Transverse colon (tissue), 4 donors: ENCODE results near the gene FBXO21. TPM values are rescaled to one million over a fixed set of nuclear protein-coding genes. Genes with fewer than 3 reads are reported as not detected.

Source experiments
- DNase-seq: peaks from one replicate; pipeline ENCODE4 v3.0.0-alpha.2; 2019
- H3K27ac ChIP-seq, 4 donors: fragments of 200-600 bp; sonication (generic); 2 replicates each; pipeline ENCODE4 v1.5.1; 2016 to 2018; ENCODE audit warnings: inconsistent platforms in 4 of 4
- H3K27me3 ChIP-seq: fragments of 200-600 bp; sonication (generic); 2 replicates; pipeline ENCODE4 v1.5.1; 2017; ENCODE audit warnings: inconsistent platforms
- H3K36me3 ChIP-seq, 4 donors: fragments of 200-600 bp; sonication (generic); 2 replicates each; pipeline ENCODE4 v1.5.1; 2017 to 2019; ENCODE audit warnings: inconsistent platforms in 4 of 4
- H3K4me1 ChIP-seq, 4 donors: fragments of 200-600 bp; sonication (generic); 2 replicates each; pipeline ENCODE4 v1.5.1; 2017 to 2020; ENCODE audit warnings: inconsistent platforms in 4 of 4
- H3K4me3 ChIP-seq, 4 donors: fragments of 200-600 bp; sonication (generic); 1 replicate in 1 of 4; 2 replicates in 3 of 4; pipeline versions ENCODE4 v1.5.1 to v1.6.1; 2017 to 2019; ENCODE audit warnings: inconsistent platforms in 4 of 4
- H3K9me3 ChIP-seq, 2 donors: fragments of 200-600 bp; sonication (generic); 2 replicates each; pipeline ENCODE4 v1.5.1; 2017 to 2019; ENCODE audit warnings: inconsistent platforms in 2 of 2
- CTCF ChIP-seq, 5 experiments: fragments of 200-600 bp in 3 of 5; fragments of 450-650 bp in 2 of 5; sonication (generic) in 3 of 5; IDR thresholded peaks; 1 replicate in 2 of 5; 2 replicates in 3 of 5; pipeline ENCODE4 v1.5.1; 2016 to 2017; ENCODE audit warnings: antibody characterized with exemption in 5 of 5, inconsistent platforms in 3 of 5, mild to moderate bottlenecking in 2 of 5, moderate library complexity in 1 of 5
- EP300 ChIP-seq: sonication (generic); formaldehyde crosslinking; IDR thresholded peaks from one replicate; pipeline ENCODE4 v1.6.1; 2017; ENCODE audit warnings: antibody characterized with exemption, low read depth
- POLR2A ChIP-seq: fragments of 450-650 bp; IDR thresholded peaks from one replicate; pipeline ENCODE4 v1.6.1; 2016; ENCODE audit warnings: antibody characterized with exemption, mild to moderate bottlenecking, moderate library complexity
- POLR2AphosphoS5 ChIP-seq, 3 donors: sonication (generic); formaldehyde crosslinking; IDR thresholded peaks; one replicate each; pipeline ENCODE4 v1.6.1; 2016; ENCODE audit warnings: antibody characterized with exemption in 3 of 3
- WGBS, 2 donors: methylation state at CpG; one replicate each; pipeline ENCODE4 v1.1.5; 2018; ENCODE audit warnings: low coverage in 1 of 2; 5-methylcytosine and 5-hydroxymethylcytosine counted together
- in situ Hi-C, 4 donors: fragments of 200-750 bp; cut with MboI; loops; one replicate each; pipeline versions ENCODE4 v1.15.0 to v1.15.1; 2017; ENCODE audit warnings: low sequenced_read_pairs in 3 of 4, low pct_ligation_motif_present in 1 of 4, low pct_unique_long_range_greater_than_20kb in 1 of 4
- intact Hi-C: fragments of 100-400 bp; cut with DNase I; formaldehyde crosslinking; loops from one replicate; pipeline ENCODE4 v1.15.1; 2023; ENCODE audit warnings: low total_unique reads
- total RNA-seq, 4 donors: library from RNA; depleted of rRNA; stranded (reverse); fragments of >200 nt; gene quantifications; one replicate each; pipeline ENCODE4 v1.1.0, GENCODE V29; 2016

The FBXO21 gene
- total RNA-seq, 4 donors from 2014 or later = 31.6 to 56.9 (median 36.8) TPM

GRCh38 chr12:117141097-117141898, 49.0 kb downstream of the FBXO21 start:
- Histone ChIP-seq H3K36me3 (peaks cover 0 to 13% (median 2%) of the 10 kb centered on the region in 4 donors), H3K27me3 (no peaks in the 10 kb centered on the region), H3K9me3 (no peaks in the 10 kb centered on the region), H3K4me3 (no peak overlapping the region), H3K4me1 (peaks cover 3 to 11% (median 6%) of the 10 kb centered on the region in 4 donors), H3K27ac (no peak overlapping the region)
- in situ Hi-C loops (no loop called here), intact Hi-C loops (no loop called here)
- TF ChIP-seq CTCF (IDR thresholded peaks at IDR 0.05) (no peak), POLR2A (no peak), EP300 (no peak), POLR2AphosphoS5 (IDR thresholded peaks at IDR 0.05) (no peak)
- DNase-seq = no peak
- 75 to 81% methylated on average over 7 to 29 of the region's 29 CpGs for WGBS, 2 donors

GRCh38 chr12:117140397-117141096, 49.7 kb downstream of the FBXO21 start:
- TF ChIP-seq CTCF (IDR thresholded peaks at IDR 0.05) = no peak
- TF ChIP-seq POLR2A = no peak
- TF ChIP-seq POLR2AphosphoS5 (IDR thresholded peaks at IDR 0.05) = no peak
- TF ChIP-seq EP300 = no peak
- in situ Hi-C loops = no loop called here
- H3K36me3 ChIP-seq = peaks cover 0 to 7% (median 0%) of the 10 kb centered on the region in 4 donors
- no peak overlapping the region for H3K4me3 ChIP-seq
- no peaks in the 10 kb centered on the region for H3K27me3 ChIP-seq
- 37% methylated on average over 8 to 12 of the region's 12 CpGs for WGBS, 2 donors
- peak; percentile 26 for DNase-seq
- H3K27ac ChIP-seq = no peak overlapping the region
- no peaks in the 10 kb centered on the region for H3K9me3 ChIP-seq
- intact Hi-C loops = no loop called here
- peaks cover 3 to 11% (median 6%) of the 10 kb centered on the region in 4 donors for H3K4me1 ChIP-seq

DNA sequence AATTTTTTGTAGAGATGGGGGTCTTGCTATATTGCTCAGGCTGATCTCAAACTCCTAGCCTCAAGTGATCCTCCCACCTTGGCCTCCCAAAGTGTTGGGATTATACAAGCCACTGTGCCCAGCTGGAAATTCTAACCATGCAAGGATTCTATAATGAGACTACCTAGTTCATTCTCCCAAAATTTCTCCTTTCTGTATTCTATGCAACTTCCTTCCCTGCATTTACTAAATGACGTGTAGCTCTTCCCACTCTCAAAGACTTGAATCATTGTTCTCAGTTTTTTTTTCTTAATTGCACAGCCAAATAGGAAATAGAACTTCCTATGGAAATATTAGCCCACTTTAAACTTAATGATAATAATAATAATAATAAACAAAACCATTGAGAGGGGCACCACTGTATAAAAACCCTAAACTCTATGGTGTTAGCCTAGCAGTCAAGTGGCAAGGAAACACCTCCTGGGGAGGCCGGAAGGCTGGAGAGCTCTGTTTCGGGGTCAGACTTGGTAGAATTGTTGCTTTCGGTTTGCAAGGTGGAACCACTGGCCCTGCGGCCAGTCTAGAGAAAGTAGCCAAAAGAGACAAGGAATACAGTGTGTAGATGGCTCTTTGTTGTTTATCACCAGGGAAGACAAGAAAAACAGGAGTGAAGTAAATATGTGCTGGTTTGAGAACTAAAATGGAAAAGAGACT, 51.1 kb downstream of the FBXO21 start:
- in situ Hi-C loops = no loop called here
- no peak for DNase-seq
- Histone ChIP-seq H3K9me3 (no peaks in the 10 kb centered on the region), H3K4me3 (no peak overlapping the region), H3K27ac (no peak overlapping the region), H3K27me3 (no peaks in the 10 kb centered on the region), H3K36me3 (no peaks in the 10 kb centered on the region), H3K4me1 (peaks cover 3 to 11% (median 6%) of the 10 kb centered on the region in 4 donors)
- 80 to 87% methylated on average over 3 to 5 of the region's 5 CpGs for WGBS, 2 donors
- TF ChIP-seq EP300 (no peak), POLR2AphosphoS5 (IDR thresholded peaks at IDR 0.05) (no peak), CTCF (IDR thresholded peaks at IDR 0.05) (no peak), POLR2A (no peak)
- intact Hi-C loops = no loop called here

DNA sequence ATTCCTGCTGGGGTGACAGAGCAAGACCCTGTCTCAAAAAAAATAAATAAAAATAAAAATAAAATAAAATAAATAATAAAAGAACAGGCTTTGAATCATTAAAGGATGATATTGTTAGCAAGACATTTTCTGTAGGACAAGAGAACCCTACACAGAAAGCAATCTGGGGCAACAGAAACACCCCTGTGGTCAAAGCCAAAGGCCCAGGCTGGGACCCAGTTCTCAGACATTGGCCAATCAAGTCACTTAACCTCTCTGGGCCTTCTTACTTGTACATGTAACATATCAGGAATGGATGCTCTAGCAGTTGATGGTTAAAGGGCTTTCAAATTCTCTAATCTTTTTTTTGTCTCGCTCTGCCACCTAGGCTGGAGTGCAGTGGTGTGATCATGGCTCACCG, 55.5 kb downstream of the FBXO21 start:
- Histone ChIP-seq H3K27ac (no peak overlapping the region), H3K27me3 (no peaks in the 10 kb centered on the region), H3K4me3 (no peak overlapping the region), H3K9me3 (no peaks in the 10 kb centered on the region), H3K4me1 (no peaks in the 10 kb centered on the region), H3K36me3 (no peaks in the 10 kb centered on the region)
- TF ChIP-seq POLR2AphosphoS5 (IDR thresholded peaks at IDR 0.05) (no peak), POLR2A (no peak), EP300 (no peak), CTCF (IDR thresholded peaks at IDR 0.05) (no peak)
- intact Hi-C loops (no loop called here), in situ Hi-C loops (no loop called here)
- no peak for DNase-seq
- WGBS, 2 donors = 95 to 100% methylated on average over 2 of the region's 2 CpGs
